ENCODE results near the gene RFK.

RFK gene

DNA sequence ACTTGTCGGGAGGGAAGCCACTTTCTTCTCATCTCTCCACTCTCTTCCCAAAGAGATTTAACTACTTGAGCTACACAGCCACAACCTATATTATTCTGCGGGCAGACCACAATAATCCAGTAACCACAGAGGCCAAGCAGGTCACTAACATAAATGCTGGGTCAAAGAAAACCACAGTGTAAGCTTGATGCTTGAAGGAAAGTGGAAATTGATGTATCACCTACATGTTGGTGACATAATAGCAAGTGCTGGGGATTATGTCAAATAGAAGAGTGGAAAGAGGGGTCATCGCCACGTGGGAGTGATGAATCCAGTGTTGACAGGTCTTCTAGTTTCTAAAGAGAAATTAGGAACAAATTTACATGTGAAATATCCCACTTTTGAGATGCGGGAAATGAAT, 40.9 kb downstream of the RFK start:
- peak; percentile 60 for DNase-seq (ENCODE audit: low read depth)
- TF ChIP-seq MYC (IDR thresholded peaks at IDR 0.05; ENCODE audit: low read depth, low read length) (no peak), POLR2A (IDR thresholded peaks at IDR 0.05; ENCODE audit: extremely low read depth, insufficient read length) (no peak), CTCF (IDR thresholded peaks at IDR 0.05; ENCODE audit: low read depth, low read length) (no peak)
- TF ChIP-seq, protein P1, sequence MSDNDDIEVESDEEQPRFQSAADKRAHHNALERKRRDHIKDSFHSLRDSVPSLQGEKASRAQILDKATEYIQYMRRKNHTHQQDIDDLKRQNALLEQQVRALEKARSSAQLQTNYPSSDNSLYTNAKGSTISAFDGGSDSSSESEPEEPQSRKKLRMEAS (IDR thresholded peaks at IDR 0.05; ENCODE audit: low read depth, low read length) = no peak
- no peak overlapping the region for H3K4me3 ChIP-seq (ENCODE audit: low read depth, low read length)

GRCh38 chr9:76352026-76352620, 42.1 kb downstream of the RFK start:
- H3K4me3 ChIP-seq (ENCODE audit: low read depth, low read length) = no peak overlapping the region
- TF ChIP-seq, protein P1 (IDR thresholded peaks at IDR 0.05; ENCODE audit: low read depth, low read length) = no peak
- TF ChIP-seq MYC (IDR thresholded peaks at IDR 0.05; ENCODE audit: low read depth, low read length) (no peak), CTCF (IDR thresholded peaks at IDR 0.05; ENCODE audit: low read depth, low read length) (no peak), POLR2A (IDR thresholded peaks at IDR 0.05; ENCODE audit: extremely low read depth, insufficient read length) (no peak)
- peak; percentile 54 for DNase-seq (ENCODE audit: low read depth)

- TF ChIP-seq, protein P1 (IDR thresholded peaks at IDR 0.05; ENCODE audit: low read depth, low read length) = no peak
- TF ChIP-seq POLR2A (IDR thresholded peaks at IDR 0.05; ENCODE audit: extremely low read depth, insufficient read length) (no peak), CTCF (IDR thresholded peaks at IDR 0.05; ENCODE audit: low read depth, low read length) (no peak), MYC (IDR thresholded peaks at IDR 0.05; ENCODE audit: low read depth, low read length) (no peak)
- DNase-seq (ENCODE audit: low read depth) = no peak
- no peak overlapping the region for H3K4me3 ChIP-seq (ENCODE audit: low read depth, low read length)
These were observed 43.2 kb downstream of the RFK start for GRCh38 chr9:76351006-76351405.

DNA sequence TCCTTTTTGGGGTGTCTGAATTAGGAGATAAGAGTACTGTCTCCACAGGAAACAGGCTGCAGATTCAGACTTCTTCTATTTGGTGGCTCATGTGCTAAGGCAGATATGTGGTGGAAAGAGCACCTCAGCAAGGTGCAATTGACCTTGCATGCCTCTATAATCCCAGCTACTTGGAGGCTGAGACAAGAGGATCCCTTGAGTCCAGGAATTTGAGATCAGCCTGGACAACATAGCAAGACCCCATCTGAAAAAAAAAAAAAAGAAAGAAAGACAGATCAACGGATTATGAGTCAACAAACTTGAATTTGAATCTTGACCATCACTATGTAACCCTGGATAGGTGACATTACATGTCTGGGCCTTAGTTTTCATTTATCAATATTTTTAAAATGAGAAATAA, 44.4 kb downstream of the RFK start:
- TF ChIP-seq CTCF (IDR thresholded peaks at IDR 0.05; ENCODE audit: low read depth, low read length) = no peak
- TF ChIP-seq MYC (IDR thresholded peaks at IDR 0.05; ENCODE audit: low read depth, low read length) = no peak
- no peak for TF ChIP-seq POLR2A (IDR thresholded peaks at IDR 0.05; ENCODE audit: extremely low read depth, insufficient read length)
- TF ChIP-seq, protein P1 (IDR thresholded peaks at IDR 0.05; ENCODE audit: low read depth, low read length) = no peak
- DNase-seq (ENCODE audit: low read depth) = no peak
- no peak overlapping the region for H3K4me3 ChIP-seq (ENCODE audit: low read depth, low read length)

GRCh38 chr9:76342858-76343257, 51.4 kb downstream of the RFK start:
- H3K4me3 ChIP-seq (ENCODE audit: low read depth, low read length) = no peak overlapping the region
- DNase-seq (ENCODE audit: low read depth) = no peak
- TF ChIP-seq POLR2A (IDR thresholded peaks at IDR 0.05; ENCODE audit: extremely low read depth, insufficient read length) (no peak), CTCF (IDR thresholded peaks at IDR 0.05; ENCODE audit: low read depth, low read length) (no peak), MYC (IDR thresholded peaks at IDR 0.05; ENCODE audit: low read depth, low read length) (no peak)
- TF ChIP-seq, protein P1 (IDR thresholded peaks at IDR 0.05; ENCODE audit: low read depth, low read length) = no peak
